GM12892 (cell line): Measurements from ENCODE around the gene DCDC1.

Source experiments
- DNase-seq: peaks from one replicate; pipeline ENCODE4 v3.0.0; 2011; ENCODE audit not compliant: insufficient read length
- FAIRE-seq: peaks from 2 replicates; lab custom pipeline; 2011; peaks lifted over from hg19 to GRCh38; lab: Jason Lieb, UNC
- POLR2A ChIP-seq: IDR thresholded peaks from 2 replicates; pipeline ENCODE4 v1.6.1; 2011; ENCODE audit warnings: low read depth, low read length, control low read depth
- POLR2AphosphoS5 ChIP-seq: IDR thresholded peaks from 2 replicates; pipeline ENCODE4 v1.6.1; 2011; ENCODE audit warnings: low read depth, low read length, control low read depth
- TAF1 ChIP-seq: IDR thresholded peaks from 2 replicates; pipeline ENCODE4 v1.6.1; 2011; ENCODE audit warnings: low read depth, mild to moderate bottlenecking, control low read depth, low read length, borderline replicate concordance

Gene DCDC1

DNA sequence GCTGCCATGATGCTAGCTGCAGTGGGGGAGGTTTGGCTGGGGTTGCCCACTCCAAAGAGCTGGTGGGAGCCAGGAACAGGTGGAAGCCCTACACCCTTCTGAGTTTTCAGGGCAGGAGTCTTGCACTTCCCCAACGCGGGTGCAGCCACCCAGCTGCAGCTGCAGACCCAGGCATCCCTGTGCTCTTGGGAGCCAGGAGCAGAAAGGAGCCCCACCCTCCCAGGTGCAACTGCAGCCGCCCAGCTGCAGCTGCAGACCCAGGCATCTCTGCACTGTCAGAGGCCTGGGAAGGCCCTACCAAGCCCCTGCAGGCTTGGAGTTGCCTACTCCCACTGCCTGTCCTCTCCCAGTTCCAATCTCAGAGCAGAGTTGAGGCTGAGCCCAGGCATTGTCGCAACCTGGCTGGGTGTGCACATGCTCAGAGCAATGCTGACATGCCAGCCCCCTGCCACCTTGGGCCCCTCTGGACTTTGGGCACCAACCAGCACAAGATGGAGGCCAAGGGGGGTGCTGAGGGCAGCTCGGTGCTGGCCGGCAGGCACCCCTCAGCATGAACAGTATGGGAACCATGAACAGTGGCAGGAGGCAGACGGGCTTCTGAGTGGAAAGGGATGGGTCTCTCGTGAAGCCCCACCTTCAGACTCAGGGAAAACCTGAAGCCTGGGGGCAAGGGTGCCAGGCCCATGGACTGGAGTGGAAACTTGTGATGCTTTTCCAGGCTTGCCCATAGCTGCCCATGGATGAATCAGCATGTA, 195.4 kb downstream of the DCDC1 start:
- no peak for TF ChIP-seq POLR2AphosphoS5
- FAIRE-seq: no peak
- DNase-seq: no peak

- no peak for DNase-seq
- FAIRE-seq: no peak
- TF ChIP-seq TAF1 (no peak), POLR2A (no peak), POLR2AphosphoS5 (no peak)
Measured at GRCh38 chr11:31160504-31161422, 208.8 kb downstream of the DCDC1 start.

- DNase-seq (no peak), FAIRE-seq (no peak)
- TF ChIP-seq POLR2A: no peak
- no peak for TF ChIP-seq TAF1
- TF ChIP-seq POLR2AphosphoS5: no peak
Measured at GRCh38 chr11:31150841-31151240, 218.7 kb downstream of the DCDC1 start.

DNA sequence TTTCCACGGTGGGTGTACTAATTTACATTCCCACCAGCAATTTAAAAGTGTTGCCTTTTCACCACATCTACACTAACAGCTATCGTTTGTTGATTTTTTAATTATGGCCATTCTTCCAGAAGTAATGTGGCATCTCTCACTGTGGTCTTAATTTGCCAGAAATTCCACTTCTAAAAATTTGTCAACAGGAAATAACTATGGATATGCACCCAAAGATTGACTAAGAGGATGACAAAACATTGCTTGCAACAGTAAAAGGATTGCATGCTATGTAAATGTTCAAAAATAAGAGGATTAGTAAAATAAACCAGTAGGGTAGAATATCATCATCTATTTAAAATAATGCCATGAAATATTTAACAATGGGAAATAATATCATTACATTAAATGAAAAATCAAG, 219.5 kb downstream of the DCDC1 start:
- DNase-seq (no peak), FAIRE-seq (no peak)
- TF ChIP-seq POLR2AphosphoS5 (no peak), TAF1 (no peak), POLR2A (no peak)

GRCh38 chr11:31141789-31142188, 227.8 kb downstream of the DCDC1 start:
- TF ChIP-seq POLR2A (no peak), POLR2AphosphoS5 (no peak), TAF1 (no peak)
- FAIRE-seq: no peak
- DNase-seq: no peak

DNA sequence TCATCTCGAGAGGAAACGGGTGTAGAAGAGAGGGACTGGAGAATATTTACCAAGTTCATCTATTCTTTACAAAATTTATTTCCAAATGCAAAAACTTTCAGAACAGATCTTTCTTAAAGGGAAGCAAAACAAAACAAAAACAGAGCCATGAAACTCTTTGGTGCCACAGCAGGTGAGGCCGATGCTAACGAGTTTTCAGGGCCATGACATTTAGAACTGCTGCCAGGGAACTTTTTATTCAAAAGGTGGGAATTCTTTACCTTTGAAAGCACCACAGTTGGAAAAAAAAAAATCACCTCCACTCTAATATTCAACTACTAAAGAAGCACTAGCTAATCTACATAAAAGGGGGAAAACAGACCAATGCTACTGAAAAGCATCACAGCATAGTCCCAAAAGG, 230.1 kb downstream of the DCDC1 start:
- no peak for TF ChIP-seq POLR2A
- no peak for TF ChIP-seq POLR2AphosphoS5
- TF ChIP-seq TAF1: no peak
- FAIRE-seq: no peak
- no peak for DNase-seq

DNA sequence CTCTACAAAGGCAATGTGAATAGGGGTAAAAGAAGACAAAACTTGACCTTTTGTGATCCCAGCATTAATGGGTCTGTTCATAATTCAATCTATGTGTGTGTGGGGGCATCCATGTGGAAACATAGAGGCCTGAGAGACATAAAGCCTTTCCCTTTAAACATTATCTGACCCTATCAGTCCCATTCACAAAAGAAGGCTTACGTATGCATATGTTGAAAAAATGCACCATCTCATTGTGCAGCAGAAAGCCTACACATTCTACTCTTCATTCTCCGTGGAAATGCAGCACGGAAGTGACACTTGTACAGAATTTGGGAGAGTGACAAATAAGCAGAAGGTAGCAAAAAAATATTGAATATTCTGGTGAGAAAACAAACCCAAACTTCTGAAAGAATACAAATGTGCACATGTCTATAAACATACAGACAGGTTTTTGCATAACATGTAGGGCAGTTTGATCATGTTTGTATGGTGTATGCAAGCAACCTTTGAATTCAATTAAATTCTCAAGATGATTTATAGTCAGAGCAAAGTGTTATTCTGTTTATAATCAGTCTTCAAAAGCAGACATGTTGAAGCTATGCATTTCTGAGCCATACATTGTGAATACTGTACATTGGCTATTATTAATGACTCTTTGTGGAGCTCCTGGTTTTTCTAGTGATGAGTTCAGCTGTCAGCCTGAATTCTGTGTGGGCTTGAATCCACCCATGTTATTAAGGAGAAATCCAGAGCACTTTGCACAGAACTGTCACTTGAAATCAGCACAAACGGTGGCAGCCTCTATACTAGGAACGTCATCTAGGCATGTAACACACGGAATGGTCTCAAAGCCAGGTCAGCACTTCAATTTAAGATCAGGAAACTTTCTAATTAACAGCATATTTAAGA, 236.8 kb downstream of the DCDC1 start:
- TF ChIP-seq TAF1: no peak
- TF ChIP-seq POLR2A: no peak
- no peak for TF ChIP-seq POLR2AphosphoS5
- no peak for FAIRE-seq
- no peak for DNase-seq

GRCh38 chr11:31131760-31132159, 237.8 kb downstream of the DCDC1 start:
- FAIRE-seq (no peak), DNase-seq (no peak)
- TF ChIP-seq POLR2A (no peak), POLR2AphosphoS5 (no peak), TAF1 (no peak)

GRCh38 chr11:31127290-31127689, 242.2 kb downstream of the DCDC1 start:
- DNase-seq: no peak
- no peak for FAIRE-seq
- no peak for TF ChIP-seq TAF1
- no peak for TF ChIP-seq POLR2AphosphoS5

DNA sequence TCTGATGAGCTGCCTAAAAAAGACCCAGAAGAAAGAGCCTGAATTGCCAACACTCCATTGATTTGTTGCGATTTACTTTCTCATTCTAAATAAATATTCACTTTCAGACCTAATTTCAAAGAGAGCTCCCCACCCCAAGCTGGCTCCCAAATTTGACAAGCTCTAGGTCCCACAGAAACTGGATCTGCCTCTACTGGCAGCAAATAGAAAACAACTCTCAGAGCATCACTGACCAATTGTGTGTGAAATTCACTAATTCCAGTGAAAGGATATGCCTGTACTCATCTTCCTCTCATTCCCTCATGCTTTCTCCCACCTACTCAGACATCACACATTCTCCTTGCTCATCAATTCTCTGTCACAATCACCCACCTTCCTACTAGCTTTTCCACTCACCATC, 249.1 kb downstream of the DCDC1 start:
- TF ChIP-seq POLR2A (no peak), POLR2AphosphoS5 (no peak), TAF1 (no peak)
- DNase-seq (no peak), FAIRE-seq (no peak)

DNA sequence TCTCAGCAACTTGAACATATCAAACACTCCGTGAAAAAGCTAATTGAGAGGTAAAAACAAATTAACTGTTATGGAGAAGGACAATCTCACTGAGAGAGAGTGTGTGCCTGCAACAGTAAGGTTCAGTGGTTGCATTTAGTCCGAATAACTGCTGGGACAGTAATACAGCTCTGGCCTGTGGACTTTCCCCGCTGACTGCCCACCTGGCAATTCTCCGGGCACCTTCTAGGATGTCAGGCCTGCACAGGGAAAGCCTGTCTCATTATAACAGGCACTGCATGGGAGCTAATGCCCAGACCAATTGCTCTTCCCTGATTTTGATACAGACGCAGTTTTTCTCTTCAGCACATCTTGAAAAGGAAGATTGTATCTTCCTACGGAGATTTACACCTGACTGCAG, 251.0 kb downstream of the DCDC1 start:
- FAIRE-seq: no peak
- DNase-seq: no peak
- TF ChIP-seq POLR2A: no peak
- TF ChIP-seq POLR2AphosphoS5: no peak
